Activated CD8-positive, alpha-beta memory T cell treated with anti-CD3 and anti-CD28 coated beads, Interleukin-2, amount 50 U/mL, for 1 hour (primary cell): ENCODE measurements around the gene CDK19.

Experiments used
- DNase-seq: peaks from one replicate; pipeline ENCODE4 v3.0.0-alpha.2; 2020; ENCODE audit errors: extremely low read depth

Gene CDK19

GRCh38 chr6:110660066-110660655 is 155.1 kb downstream of the CDK19 start:
- DNase-seq: no peak

- DNase-seq: no peak
Measured at GRCh38 chr6:110658631-110659211, 156.5 kb downstream of the CDK19 start.

- DNase-seq: no peak
Measured at GRCh38 chr6:110656492-110656891, 158.8 kb downstream of the CDK19 start.

- no peak for DNase-seq
Measured at GRCh38 chr6:110655821-110656220, 159.4 kb downstream of the CDK19 start.

- DNase-seq: no peak
Measured at GRCh38 chr6:110654096-110654820, 161.0 kb downstream of the CDK19 start.

- no peak for DNase-seq
Measured at GRCh38 chr6:110653381-110653780, 161.9 kb downstream of the CDK19 start.

GRCh38 chr6:110652520-110652919 is 162.7 kb downstream of the CDK19 start:
- DNase-seq: no peak

GRCh38 chr6:110650755-110651154 is 164.5 kb downstream of the CDK19 start:
- DNase-seq: no peak

- DNase-seq: no peak
Measured at GRCh38 chr6:110649704-110650103, 165.6 kb downstream of the CDK19 start.

GRCh38 chr6:110646951-110647910 is 168.0 kb downstream of the CDK19 start:
- DNase-seq: no peak

GRCh38 chr6:110646419-110646698 is 168.9 kb downstream of the CDK19 start:
- no peak for DNase-seq

GRCh38 chr6:110645685-110646418 is 169.4 kb downstream of the CDK19 start:
- no peak for DNase-seq

- DNase-seq: no peak
Measured at GRCh38 chr6:110643175-110643574, 172.1 kb downstream of the CDK19 start.

- no peak for DNase-seq
Measured at GRCh38 chr6:110642711-110643110, 172.6 kb downstream of the CDK19 start.

GRCh38 chr6:110636781-110637180 is 178.5 kb downstream of the CDK19 start:
- DNase-seq: no peak

GRCh38 chr6:110635096-110635495 is 180.2 kb downstream of the CDK19 start:
- DNase-seq: no peak

- no peak for DNase-seq
Measured at GRCh38 chr6:110633731-110634213, 181.5 kb downstream of the CDK19 start.

- no peak for DNase-seq
Measured at GRCh38 chr6:110629153-110629552, 186.1 kb downstream of the CDK19 start.

- DNase-seq: no peak
Measured at GRCh38 chr6:110628330-110628729, 186.9 kb downstream of the CDK19 start.

- DNase-seq: no peak
Measured at GRCh38 chr6:110626442-110626841, 188.8 kb downstream of the CDK19 start.

- no peak for DNase-seq
Measured at GRCh38 chr6:110625883-110626282, 189.4 kb downstream of the CDK19 start.
